Endodermal cell (in vitro differentiated cells): ENCODE measurements around the gene MMS22L. TPM values are rescaled to one million over a fixed set of nuclear protein-coding genes. Genes with fewer than 3 reads are reported as not detected.

ENCODE experiments used
- DNase-seq: peaks from one replicate; pipeline ENCODE4 v3.0.0-alpha.2; 2017
- H3K27ac ChIP-seq: 2 replicates; pipeline ENCODE4 v1.5.1; 2013; ENCODE audit warnings: mild to moderate bottlenecking, low read depth, low read length, moderate library complexity
- H3K27me3 ChIP-seq: 2 replicates; pipeline ENCODE4 v1.6.1; 2013; ENCODE audit warnings: mild to moderate bottlenecking, low read length, moderate library complexity; ENCODE audit not compliant: insufficient read depth, control insufficient read depth, poor library complexity, severe bottlenecking
- H3K36me3 ChIP-seq: 2 replicates; pipeline ENCODE4 v1.7.0; 2013; ENCODE audit warnings: mild to moderate bottlenecking, low read length, moderate library complexity; ENCODE audit not compliant: control insufficient read depth, insufficient read depth
- H3K4me1 ChIP-seq: one replicate; pipeline ENCODE4 v1.7.0; 2013; ENCODE audit warnings: low read length; ENCODE audit not compliant: control insufficient read depth, insufficient read depth
- H3K4me3 ChIP-seq: 2 replicates; pipeline ENCODE4 v1.5.1; 2013; ENCODE audit warnings: mild to moderate bottlenecking, low read length, moderate library complexity
- H3K9ac ChIP-seq: 2 replicates; pipeline ENCODE4 v1.6.1; 2013; ENCODE audit warnings: mild to moderate bottlenecking, low read length, moderate library complexity; ENCODE audit not compliant: poor library complexity, severe bottlenecking; ENCODE audit errors: extremely low read depth
- H3K9me3 ChIP-seq: 2 replicates; pipeline ENCODE4 v1.6.1; 2013; ENCODE audit warnings: mild to moderate bottlenecking, low read length, moderate library complexity; ENCODE audit not compliant: control insufficient read depth
- H3K27ac Mint-ChIP-seq: 2 replicates; pipeline ENCODE4 v1.8.0; 2020; ENCODE audit warnings: mixed read lengths
- H3K27me3 Mint-ChIP-seq: 2 replicates; pipeline ENCODE4 v1.8.0; 2021; ENCODE audit warnings: mild to moderate bottlenecking, mixed read lengths; ENCODE audit not compliant: insufficient read depth
- H3K36me3 Mint-ChIP-seq: 2 replicates; pipeline ENCODE4 v1.8.0; 2020; ENCODE audit warnings: low read depth, mixed read lengths
- H3K4me1 Mint-ChIP-seq: 2 replicates; pipeline ENCODE4 v1.8.0; 2020; ENCODE audit warnings: mixed read lengths
- H3K4me3 Mint-ChIP-seq: 2 replicates; pipeline ENCODE4 v1.8.0; 2020; ENCODE audit warnings: mild to moderate bottlenecking, moderate library complexity, mixed read lengths
- H3K9me3 Mint-ChIP-seq: 2 replicates; pipeline ENCODE4 v1.8.0; 2020; ENCODE audit warnings: mild to moderate bottlenecking, mixed read lengths
- CTCF ChIP-seq: fragments of 200-600 bp; sonication (generic); conservative IDR thresholded peaks from 2 replicates; pipeline ENCODE4 v1.5.0; 2021; ENCODE audit warnings: antibody characterized with exemption, mild to moderate bottlenecking
- WGBS, 2 experiments: methylation state at CpG; one replicate each; pipeline versions ENCODE4 v1.1.5 to v1.1.7; 2013; ENCODE audit warnings: missing lambda C conversion rate in 2 of 2, mixed read lengths in 1 of 2; ENCODE audit not compliant: insufficient coverage in 1 of 2, insufficient read length in 1 of 2; 5-methylcytosine and 5-hydroxymethylcytosine counted together
- total RNA-seq, 2 donors: library from RNA; stranded (reverse); fragmentation: NEBNext Ultra II Directional in 1 of 2; extraction: Animal tissue kit (Norgen Biotek cat#: 25700) in 1 of 2; gene quantifications; 2 replicates in 1 of 2; 3 replicates in 1 of 2; pipeline ENCODE4 v1.2.1, GENCODE V29; 2021

Gene MMS22L
- total RNA-seq, 2 donors from 2014 or later, result 32.6 to 36.6 TPM

DNA sequence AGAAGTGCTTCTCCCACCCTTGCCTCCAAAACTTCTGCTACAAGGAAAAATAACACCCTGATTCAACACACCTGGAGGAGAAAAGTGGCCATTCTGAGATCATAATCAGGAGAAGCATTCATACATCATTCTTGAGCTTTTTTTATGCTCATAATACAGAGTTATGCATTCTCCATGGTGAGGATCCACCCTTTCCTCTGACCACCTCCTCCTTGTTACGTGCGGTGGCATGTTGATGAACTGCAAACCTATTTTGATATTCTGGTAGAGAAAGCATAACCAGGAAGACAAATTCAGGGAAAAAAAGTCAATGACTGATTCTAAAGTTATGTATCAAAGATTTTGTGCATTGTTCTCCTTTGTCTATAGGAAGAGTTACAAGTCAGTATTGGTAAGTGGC is 188.6 kb downstream of the MMS22L start:
- Mint-ChIP-seq H3K9me3 (no peaks in the 10 kb centered on the region), H3K27me3 (no peaks in the 10 kb centered on the region), H3K4me3 (no peak overlapping the region), H3K27ac (no peak overlapping the region), H3K4me1 (no peaks in the 10 kb centered on the region), H3K36me3 (no peaks in the 10 kb centered on the region)
- no peak for DNase-seq
- Histone ChIP-seq H3K27ac (no peak overlapping the region), H3K4me1 (no peaks in the 10 kb centered on the region), H3K9ac (no peak overlapping the region), H3K36me3 (no peaks in the 10 kb centered on the region), H3K4me3 (no peak overlapping the region), H3K27me3 (no peaks in the 10 kb centered on the region), H3K9me3 (no peaks in the 10 kb centered on the region)
- WGBS, 2 experiments, result 94% methylated on average over 2 of the region's 2 CpGs; no CpG with 5 or more reads in 1 of the 2 experiments
- no peak for TF ChIP-seq CTCF

GRCh38 chr6:97092673-97093305 is 190.2 kb downstream of the MMS22L start:
- DNase-seq, result no peak
- no peak overlapping the region for H3K27ac Mint-ChIP-seq
- WGBS, 2 experiments, result 70 to 86% methylated on average over 2 to 6 of the region's 6 CpGs

More at GRCh38 chr6:97092673-97093305, 190.2 kb downstream of the MMS22L start:
- Mint-ChIP-seq H3K27me3 (no peaks in the 10 kb centered on the region), H3K4me3 (no peak overlapping the region), H3K4me1 (no peaks in the 10 kb centered on the region), H3K9me3 (no peaks in the 10 kb centered on the region), H3K36me3 (no peaks in the 10 kb centered on the region)
- Histone ChIP-seq H3K9me3 (no peaks in the 10 kb centered on the region), H3K4me1 (no peaks in the 10 kb centered on the region), H3K27me3 (no peaks in the 10 kb centered on the region), H3K36me3 (no peaks in the 10 kb centered on the region), H3K9ac (no peak overlapping the region), H3K27ac (no peak overlapping the region), H3K4me3 (no peak overlapping the region)
- no peak for TF ChIP-seq CTCF
